H1 (cell line): ENCODE results near the gene EPX. TPM values are rescaled to one million over a fixed set of nuclear protein-coding genes. Genes with fewer than 3 reads are reported as not detected.
A peak's percentile ranks its signal among the peaks of the same experiment; 100 is the strongest.

ENCODE experiments used
- GABPA ChIP-seq: IDR thresholded peaks from 2 replicates; pipeline ENCODE4 v1.6.1; 2011; ENCODE audit warnings: mild to moderate bottlenecking, low read length, moderate library complexity, borderline replicate concordance; ENCODE audit not compliant: insufficient read depth
- HDAC2 ChIP-seq, 2 experiments: fragments of 300-600 bp in 1 of 2; sonication (generic) in 1 of 2; IDR thresholded peaks; 2 replicates each; pipeline ENCODE4 v1.6.1; 2011 to 2012; ENCODE audit warnings: low read depth in 2 of 2, low read length in 2 of 2, mild to moderate bottlenecking in 2 of 2, moderate library complexity in 2 of 2, borderline replicate concordance in 1 of 2, inconsistent platforms in 1 of 2
- TEAD4 ChIP-seq: IDR thresholded peaks from 2 replicates; pipeline ENCODE4 v1.6.1; 2012; ENCODE audit warnings: low read depth, low read length, inconsistent platforms, mixed read lengths
- polyA plus RNA-seq, 7 experiments: library from polyadenylated mRNA; depleted of rRNA in 3 of 7; stranded (reverse) in 5 of 7; unstranded in 2 of 7; fragments of >200 nt in 5 of 7; fragments of 200-250 nt in 2 of 7; gene quantifications; 1 replicate in 5 of 7; 2 replicates in 1 of 7; 4 replicates in 1 of 7; pipeline versions ENCODE4 v1.2.1 to v1.2.3, GENCODE V29; 2011 to 2013; ENCODE audit warnings: missing spikeins in 2 of 7, mixed read lengths in 2 of 7
- total RNA-seq: library from RNA; stranded (reverse); fragmentation: NEBNext Ultra II Directional; extraction: Animal tissue kit (Norgen Biotek cat#: 25700); gene quantifications from 2 replicates; pipeline ENCODE4 v1.2.1, GENCODE V29; 2021
- TF ChIP-seq, protein P1 (sequence below): IDR thresholded peaks from 2 replicates; pipeline ENCODE4 v1.6.1; 2012; ENCODE audit warnings: inconsistent platforms

The EPX gene
- total and polyA plus RNA-seq, 2 of the 8 experiments (the other 6 are each of a cell fraction or from before 2014, with no cell fraction given): not detected

- TF ChIP-seq TEAD4 (peak; percentile 79), GABPA (0 out of 2 replicates have a peak, but pooled peaks have one; percentile 18), HDAC2 (IDR thresholded peaks at IDR 0.05; ENCODE audit: borderline replicate concordance in 1 of 2, low read depth in 2 of 2, low read length in 2 of 2) (0 out of 4 replicates have a peak, but pooled peaks of 1 of the 2 experiments have one; percentile 44)
- TF ChIP-seq, protein P1, sequence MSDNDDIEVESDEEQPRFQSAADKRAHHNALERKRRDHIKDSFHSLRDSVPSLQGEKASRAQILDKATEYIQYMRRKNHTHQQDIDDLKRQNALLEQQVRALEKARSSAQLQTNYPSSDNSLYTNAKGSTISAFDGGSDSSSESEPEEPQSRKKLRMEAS: peak; percentile 96
Measured at GRCh38 chr17:58200024-58200633, 7.6 kb downstream of the EPX start (continued).
